Right kidney (tissue), 1 donor: ENCODE results near the gene FKBP5.
"Not testable (repeated sequence)": the region's sequence is repeated elsewhere in the genome, so short reads cannot be mapped to it uniquely, and the experiment has no call there.

Experiments used
- DNase-seq: peaks from one replicate; pipeline ENCODE4 v3.0.0-alpha.2; 2016

FKBP5 gene

GRCh38 chr6:35543459-35544193 is 145.1 kb downstream of the FKBP5 start:
- no peak for DNase-seq

DNA sequence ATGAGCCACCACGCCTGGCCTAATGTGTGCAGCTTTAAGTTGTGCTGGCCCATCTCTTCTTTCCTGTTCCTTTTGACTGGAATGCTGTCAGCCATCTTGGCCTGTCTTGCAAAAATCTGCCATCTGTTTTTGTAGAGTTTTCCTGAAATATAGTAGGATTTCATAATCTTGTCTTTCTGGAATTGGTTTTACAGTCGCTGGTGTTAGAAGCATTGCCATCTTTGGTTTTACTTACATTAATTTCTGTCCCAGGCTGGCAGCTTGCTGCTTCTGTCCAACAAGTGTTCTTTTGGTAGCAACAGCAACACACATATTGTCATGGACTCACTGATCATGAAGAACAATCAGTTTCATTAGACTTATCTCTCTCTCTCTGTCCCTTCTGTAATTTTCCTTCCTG is 146.9 kb downstream of the FKBP5 start:
- no peak for DNase-seq

DNA sequence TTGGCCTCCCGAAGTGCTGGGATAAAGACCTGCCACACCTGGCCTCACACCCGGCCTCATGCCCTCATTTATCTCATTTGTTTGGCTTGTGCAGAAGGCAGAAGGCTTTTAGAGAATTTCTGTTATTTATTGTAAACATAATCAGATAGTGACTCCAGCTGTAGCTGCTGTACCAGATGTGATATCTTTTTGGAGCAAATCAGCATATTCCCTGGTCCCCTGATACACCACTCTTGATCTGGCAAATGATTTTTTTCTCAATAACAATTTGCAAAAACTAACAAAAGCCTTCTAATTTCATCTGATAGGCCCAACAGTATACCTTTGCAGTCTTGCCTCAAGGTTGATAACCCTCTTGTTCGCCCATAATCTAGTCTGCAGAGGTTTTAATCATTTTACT is 149.5 kb downstream of the FKBP5 start:
- DNase-seq = no peak

DNA sequence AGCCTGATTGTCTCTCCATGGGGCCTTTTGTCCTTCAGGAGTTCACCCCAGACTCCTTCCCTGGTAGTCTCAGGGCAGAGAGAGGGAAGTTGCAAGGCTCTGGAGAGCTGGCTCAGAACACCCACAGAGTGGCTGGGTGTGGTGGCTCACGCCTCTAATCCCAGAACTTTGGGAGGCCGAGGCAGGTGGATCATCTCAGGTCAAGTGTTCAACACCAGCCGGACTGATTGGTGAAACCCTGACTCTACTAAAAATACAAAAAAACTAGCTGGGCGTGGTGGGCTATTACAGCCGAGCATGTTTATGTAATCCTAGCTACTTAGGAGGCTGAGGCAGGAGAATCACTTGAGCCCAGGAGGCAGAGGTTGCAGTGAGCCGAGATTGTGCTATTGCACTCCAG is 152.9 kb downstream of the FKBP5 start:
- DNase-seq = not testable (repeated sequence)

DNA sequence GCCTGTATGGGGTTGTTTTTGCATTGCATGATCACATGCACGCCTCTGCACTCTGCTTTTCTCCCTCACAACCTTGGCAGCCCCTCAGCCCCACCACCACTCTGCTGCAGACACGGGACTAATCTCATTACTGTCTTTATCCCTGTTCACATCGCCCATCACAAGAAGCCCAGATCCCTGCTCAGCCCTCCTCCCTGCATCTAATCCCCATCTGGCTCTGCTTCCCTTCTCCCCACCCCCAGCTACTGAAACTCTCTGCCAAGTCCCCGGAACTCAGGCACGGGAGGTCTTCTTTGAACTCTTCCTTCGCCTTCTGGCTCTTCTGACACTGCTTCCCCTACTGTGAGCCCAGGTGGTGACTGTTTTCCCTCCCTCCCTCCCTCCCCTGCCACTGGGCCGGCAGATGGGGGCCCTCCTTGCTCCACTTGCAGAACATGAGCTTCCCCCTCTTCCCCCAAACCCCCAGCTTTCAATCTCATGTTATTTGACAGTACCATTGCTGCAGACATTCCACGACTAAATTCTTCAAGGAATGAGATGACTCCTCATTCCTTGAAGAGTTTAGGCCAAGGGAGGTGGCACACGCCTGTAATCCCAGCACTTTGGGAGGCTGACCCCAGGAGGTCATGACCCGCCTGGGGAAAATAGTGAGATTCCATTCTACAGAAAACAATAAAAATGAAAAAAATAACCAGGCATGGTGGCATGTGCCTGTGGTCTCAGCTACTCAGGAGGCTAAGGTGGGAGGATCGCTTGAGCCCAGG is 154.1 kb downstream of the FKBP5 start:
- DNase-seq = no peak

GRCh38 chr6:35533981-35534380 is 154.7 kb downstream of the FKBP5 start:
- DNase-seq = no peak

GRCh38 chr6:35532126-35532525 is 156.6 kb downstream of the FKBP5 start:
- DNase-seq = no peak

GRCh38 chr6:35524380-35525020 is 164.2 kb downstream of the FKBP5 start:
- DNase-seq = no peak
